Mammary epithelial cell (primary cell): ENCODE measurements around the gene NUDT9.

Experiments used
- CTCF ChIP-seq, 2 donors: IDR thresholded peaks in 1 of 2; conservative IDR thresholded peaks in 1 of 2; 2 replicates each; pipeline ENCODE4 v1.5.1; 2011 to 2012; ENCODE audit warnings: inconsistent platforms in 2 of 2, low read length in 2 of 2, mild to moderate bottlenecking in 2 of 2, control low read depth in 1 of 2, low read depth in 1 of 2; ENCODE audit not compliant: insufficient read depth in 1 of 2; ENCODE audit errors: extremely low read depth in 1 of 2
- EZH2 ChIP-seq: IDR thresholded peaks from 2 replicates; pipeline ENCODE4 v1.6.1; 2012; ENCODE audit warnings: low read length, inconsistent platforms, borderline replicate concordance

- TF ChIP-seq CTCF (conservative IDR thresholded peaks at IDR 0.05 in 1 of 2, IDR thresholded peaks at IDR 0.05 in 1 of 2; ENCODE audit: extremely low read depth in 1 of 2, insufficient read depth in 1 of 2, low read depth in 1 of 2, low read length in 2 of 2) (no peak), EZH2 (no peak)
Observed at GRCh38 chr4:87387237-87387636, 35.1 kb upstream of the NUDT9 start.
